ENCODE data around the gene UPP1. TPM values are rescaled to one million over a fixed set of nuclear protein-coding genes. Genes with fewer than 3 reads are reported as not detected.

UPP1 gene
- total RNA-seq: 21.9 and 29.1 TPM in 2 replicates

GRCh38 chr7:48089046-48090003 lies at the start of gene UPP1:
UPP1 (plus strand) TSS chr7:48089265; CDS start chr7:48094784, 5,519 bp downstream.

Other genes with a start within 250 kb of the UPP1 start
- 0.90 and 3.7 TPM in 2 replicates for gene PKD1L1, start 140.8 kb upstream of the UPP1 start, total RNA-seq
- 19.6 and 19.8 TPM in 2 replicates for gene HUS1, start 109.7 kb upstream of the UPP1 start, total RNA-seq
- not detected in 2 replicates for gene SUN3, start 60.2 kb upstream of the UPP1 start, total RNA-seq
- gene C7orf57, start 53.7 kb upstream of the UPP1 start, total RNA-seq: 0.09 TPM in 1 of 2 replicates, not detected in the other
- 0.09 TPM in 1 of 2 replicates, not detected in the other for gene ABCA13, start 82.2 kb downstream of the UPP1 start, total RNA-seq